Activated CD8-positive, alpha-beta T cell treated with anti-CD3 and anti-CD28 coated beads for 36 hours (primary cell): Measurements from ENCODE around the gene CCKAR. TPM values are rescaled to one million over a fixed set of nuclear protein-coding genes. Genes with fewer than 3 reads are reported as not detected.

ENCODE experiments used
- ATAC-seq: fragments of 200-7000 bp; cut with Tn5 transposase; one replicate; pipeline ENCODE4 v1.10.0; 2021; ENCODE audit warnings: mild to moderate bottlenecking, moderate library complexity
- CTCF ChIA-PET: fragments of 350-600 bp; sonication (Branson Sonifier 250); formaldehyde crosslinking; loops from one replicate; lab custom pipeline; 2021; ENCODE audit warnings: antibody characterized with exemption; lab: Charles Lee
- POLR2A ChIA-PET: fragments of 350-600 bp; sonication (Branson Sonifier 250); formaldehyde crosslinking; loops from one replicate; lab custom pipeline; 2021; ENCODE audit warnings: antibody characterized with exemption; lab: Charles Lee
- DNase-seq: peaks from one replicate; pipeline ENCODE4 v3.0.0-alpha.2; 2020
- H3K27ac Mint-ChIP-seq: one replicate; pipeline ENCODE4 v1.8.0; 2021; ENCODE audit warnings: mild to moderate bottlenecking, mixed read lengths
- H3K27me3 Mint-ChIP-seq: one replicate; pipeline ENCODE4 v1.8.0; 2021; ENCODE audit warnings: mixed read lengths
- H3K36me3 Mint-ChIP-seq: one replicate; pipeline ENCODE4 v1.8.0; 2021; ENCODE audit warnings: low read depth, mixed read lengths
- H3K4me1 Mint-ChIP-seq: one replicate; pipeline ENCODE4 v1.8.0; 2021; ENCODE audit warnings: low read depth, mixed read lengths
- H3K4me3 Mint-ChIP-seq: one replicate; pipeline ENCODE4 v1.8.0; 2021; ENCODE audit warnings: mild to moderate bottlenecking, moderate library complexity, mixed read lengths
- H3K9me3 Mint-ChIP-seq: one replicate; pipeline ENCODE4 v1.8.0; 2021; ENCODE audit warnings: mixed read lengths
- intact Hi-C: fragments of 100-400 bp; cut with micrococcal nuclease; formaldehyde crosslinking; loops from one replicate; pipeline ENCODE4 v1.10.0; 2022
- total RNA-seq, 2 experiments: library from RNA; stranded (reverse); gene quantifications; one replicate each; pipeline ENCODE4 v1.2.3, GENCODE V29; 2021
- TF ChIP-seq, protein P1 (sequence below): fragments of 200-600 bp; IDR thresholded peaks from one replicate; pipeline ENCODE4 v1.8.0; 2022; ENCODE audit warnings: antibody characterized with exemption, mild to moderate bottlenecking

Gene CCKAR
- total RNA-seq, 2 experiments from 2014 or later, result not detected

DNA sequence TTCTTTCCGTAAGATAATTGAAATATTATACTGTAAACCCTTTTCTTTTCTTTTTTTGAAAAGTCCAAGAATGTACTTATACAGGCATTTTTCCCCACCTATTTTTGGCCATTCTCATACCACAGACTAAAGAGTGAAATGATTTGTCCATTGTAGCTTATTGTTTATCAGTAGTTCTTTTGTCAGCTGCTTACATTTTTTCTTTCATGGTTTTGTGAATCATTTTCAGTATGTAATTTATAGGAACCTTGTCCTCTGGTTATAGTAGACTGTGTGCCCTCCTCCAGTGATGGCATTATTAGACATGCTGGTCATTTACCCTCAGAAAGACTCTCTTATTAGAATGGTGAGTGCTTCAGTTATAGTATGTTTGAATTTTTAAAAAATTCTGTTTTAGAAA, 56.7 kb downstream of the CCKAR start:
- no peak overlapping the region for H3K4me3 Mint-ChIP-seq
- no peaks in the 10 kb centered on the region for H3K27me3 Mint-ChIP-seq
- no peak for ATAC-seq
- H3K36me3 Mint-ChIP-seq, result peaks cover 38% of the 10 kb centered on the region
- no peak overlapping the region for H3K27ac Mint-ChIP-seq
- no peaks in the 10 kb centered on the region for H3K9me3 Mint-ChIP-seq
- TF ChIP-seq, protein P1, sequence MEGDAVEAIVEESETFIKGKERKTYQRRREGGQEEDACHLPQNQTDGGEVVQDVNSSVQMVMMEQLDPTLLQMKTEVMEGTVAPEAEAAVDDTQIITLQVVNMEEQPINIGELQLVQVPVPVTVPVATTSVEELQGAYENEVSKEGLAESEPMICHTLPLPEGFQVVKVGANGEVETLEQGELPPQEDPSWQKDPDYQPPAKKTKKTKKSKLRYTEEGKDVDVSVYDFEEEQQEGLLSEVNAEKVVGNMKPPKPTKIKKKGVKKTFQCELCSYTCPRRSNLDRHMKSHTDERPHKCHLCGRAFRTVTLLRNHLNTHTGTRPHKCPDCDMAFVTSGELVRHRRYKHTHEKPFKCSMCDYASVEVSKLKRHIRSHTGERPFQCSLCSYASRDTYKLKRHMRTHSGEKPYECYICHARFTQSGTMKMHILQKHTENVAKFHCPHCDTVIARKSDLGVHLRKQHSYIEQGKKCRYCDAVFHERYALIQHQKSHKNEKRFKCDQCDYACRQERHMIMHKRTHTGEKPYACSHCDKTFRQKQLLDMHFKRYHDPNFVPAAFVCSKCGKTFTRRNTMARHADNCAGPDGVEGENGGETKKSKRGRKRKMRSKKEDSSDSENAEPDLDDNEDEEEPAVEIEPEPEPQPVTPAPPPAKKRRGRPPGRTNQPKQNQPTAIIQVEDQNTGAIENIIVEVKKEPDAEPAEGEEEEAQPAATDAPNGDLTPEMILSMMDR, result no peak
- POLR2A ChIA-PET, result no interaction called here
- intact Hi-C loops, result no loop called here
- CTCF ChIA-PET, result interaction anchor here (0.7 to 1.7 kb wide), 3 partner anchors 8 to 445 kb away, joined by 3 to 5 read pairs (median 3); no protein-coding TSS in a partner anchor
- DNase-seq, result no peak
- no peaks in the 10 kb centered on the region for H3K4me1 Mint-ChIP-seq

DNA sequence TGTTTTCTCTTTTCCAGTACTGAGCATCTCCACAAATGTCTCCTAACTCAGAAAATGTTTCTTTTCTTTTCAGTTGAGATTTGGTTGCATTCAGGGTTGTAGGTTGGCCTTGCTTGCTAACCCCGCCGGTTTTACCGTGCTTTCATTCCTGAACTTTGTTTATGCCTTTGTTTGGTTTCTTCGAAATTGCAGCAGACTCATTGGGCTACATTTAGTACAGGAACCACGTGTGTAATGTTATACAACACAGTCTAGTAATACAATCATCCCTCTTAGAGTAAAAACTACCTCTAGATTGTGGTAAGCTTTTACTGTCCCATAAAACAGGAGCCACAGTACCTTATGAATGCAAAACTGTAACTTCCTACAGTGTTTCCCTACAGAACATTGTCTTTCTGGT, 57.9 kb downstream of the CCKAR start:
- H3K27ac Mint-ChIP-seq, result no peak overlapping the region
- CTCF ChIA-PET, result interaction anchor here (1.7 kb wide), 1 partner anchor 444 kb away, joined by 5 read pairs; no protein-coding TSS in a partner anchor
- intact Hi-C loops, result no loop called here
- no peak for DNase-seq
- H3K9me3 Mint-ChIP-seq, result no peaks in the 10 kb centered on the region
- ATAC-seq, result no peak
- H3K36me3 Mint-ChIP-seq, result peaks cover 45% of the 10 kb centered on the region
- POLR2A ChIA-PET, result no interaction called here
- peaks cover 2% of the 10 kb centered on the region for H3K4me1 Mint-ChIP-seq
- no peak overlapping the region for H3K4me3 Mint-ChIP-seq
- TF ChIP-seq, protein P1, result no peak
- H3K27me3 Mint-ChIP-seq, result no peaks in the 10 kb centered on the region

DNA sequence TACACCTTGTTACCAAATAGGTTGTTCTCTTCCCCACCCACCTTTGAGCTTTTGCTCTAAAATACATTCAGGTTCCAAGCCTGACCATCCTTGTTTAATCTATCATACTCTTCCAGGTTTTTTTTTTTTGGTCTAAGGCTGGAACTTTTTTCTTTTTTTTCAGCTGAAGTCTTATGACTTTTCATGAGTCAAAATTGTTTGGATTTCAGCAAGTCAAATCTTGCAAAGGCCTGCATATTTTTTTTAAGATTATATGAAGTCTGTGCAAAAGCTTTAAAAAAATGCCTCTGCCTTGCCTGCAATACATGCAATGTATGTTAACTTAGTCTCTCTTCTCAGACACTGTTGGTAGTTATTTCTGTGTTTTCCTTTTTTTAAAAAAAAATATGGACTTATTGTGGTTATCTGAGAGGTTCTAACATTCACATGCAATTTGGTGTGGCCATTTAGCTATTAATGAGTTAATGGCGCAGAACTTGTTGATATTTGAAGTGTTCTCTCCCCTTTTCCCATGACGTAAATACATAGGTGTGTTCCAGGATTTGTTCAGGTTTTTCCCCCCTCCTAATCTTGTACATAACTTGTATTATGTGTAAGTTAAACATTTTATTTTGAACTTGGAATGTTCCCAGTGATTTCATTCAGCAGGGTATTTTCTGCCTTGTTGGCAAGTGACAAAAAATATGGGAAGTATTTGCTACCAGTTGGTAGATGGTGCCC, 58.7 kb downstream of the CCKAR start:
- Mint-ChIP-seq H3K36me3 (peaks cover 53% of the 10 kb centered on the region), H3K4me3 (no peak overlapping the region), H3K9me3 (no peaks in the 10 kb centered on the region), H3K4me1 (peaks cover 8% of the 10 kb centered on the region), H3K27ac (no peak overlapping the region), H3K27me3 (no peaks in the 10 kb centered on the region)
- intact Hi-C loops, result no loop called here
- ChIA-PET POLR2A (no interaction called here), CTCF (interaction anchor here (0.7 to 1.7 kb wide), 3 partner anchors 9 to 462 kb away, joined by 3 to 5 read pairs (median 3); no protein-coding TSS in a partner anchor)
- ATAC-seq (no peak), DNase-seq (no peak)
- TF ChIP-seq, protein P1, result no peak

Other genes starting within 250 kb of the CCKAR start
- gene RBPJ, start 169.5 kb downstream of the CCKAR start, total RNA-seq, result 100 to 1,000 TPM; 150 to 151 TPM
- 1 to 10 TPM; 4.0 to 4.5 TPM for gene TBC1D19, start 93.6 kb upstream of the CCKAR start, total RNA-seq